ENCODE measurements around the gene KRT24.
"Not testable (repeated sequence)": the region's sequence is repeated elsewhere in the genome, so short reads cannot be mapped to it uniquely, and the experiment has no call there.

KRT24 gene

GRCh38 chr17:40703652-40704051 is at the start of gene KRT24:
TSS of gene KRT24 (minus strand) at chr17:40703752. CDS start at chr17:40703693, 59 bp downstream.
- TF ChIP-seq CTCF (IDR thresholded peaks at IDR 0.05; ENCODE audit: borderline replicate concordance, control extremely low read depth, extremely low read depth, insufficient read depth, missing control alignments) = no peak

GRCh38 chr17:40751065-40751464 is 47.5 kb upstream of the KRT24 start:
- no peak for DNase-seq (ENCODE audit: low spot score)
- TF ChIP-seq CTCF (IDR thresholded peaks at IDR 0.05; ENCODE audit: borderline replicate concordance, control extremely low read depth, extremely low read depth, insufficient read depth, missing control alignments) = no peak

More at GRCh38 chr17:40703652-40704051, at the start of gene KRT24:
- in situ Hi-C loops (cut with MboI; ENCODE audit: low sequenced_read_pairs, unreplicated experiment) = no loop called here
- DNase-seq (ENCODE audit: low spot score) = no peak

GRCh38 chr17:40750391-40750790 is 46.8 kb upstream of the KRT24 start:
- no peak for DNase-seq (ENCODE audit: low spot score)
- in situ Hi-C loops (cut with MboI; ENCODE audit: low sequenced_read_pairs, unreplicated experiment) = no loop called here
- TF ChIP-seq CTCF (IDR thresholded peaks at IDR 0.05; ENCODE audit: borderline replicate concordance, control extremely low read depth, extremely low read depth, insufficient read depth, missing control alignments) = no peak

More at GRCh38 chr17:40751065-40751464, 47.5 kb upstream of the KRT24 start:
- in situ Hi-C loops (cut with MboI; ENCODE audit: low sequenced_read_pairs, unreplicated experiment) = no loop called here

- DNase-seq (ENCODE audit: low spot score); in situ Hi-C loops (cut with MboI; ENCODE audit: low sequenced_read_pairs, unreplicated experiment): not testable (repeated sequence)
These were observed 45.1 kb upstream of the KRT24 start for GRCh38 chr17:40748666-40749065.

GRCh38 chr17:40738553-40738952 is 35.0 kb upstream of the KRT24 start:
- no peak for DNase-seq (ENCODE audit: low spot score)
- in situ Hi-C loops (cut with MboI; ENCODE audit: low sequenced_read_pairs, unreplicated experiment) = no loop called here
- TF ChIP-seq CTCF (IDR thresholded peaks at IDR 0.05; ENCODE audit: borderline replicate concordance, control extremely low read depth, extremely low read depth, insufficient read depth, missing control alignments) = no peak

- DNase-seq (ENCODE audit: low spot score) = no peak
- in situ Hi-C loops (cut with MboI; ENCODE audit: low sequenced_read_pairs, unreplicated experiment) = no loop called here
- TF ChIP-seq CTCF (IDR thresholded peaks at IDR 0.05; ENCODE audit: borderline replicate concordance, control extremely low read depth, extremely low read depth, insufficient read depth, missing control alignments) = no peak
These were observed 31.5 kb upstream of the KRT24 start for GRCh38 chr17:40735016-40735415.

- TF ChIP-seq CTCF (IDR thresholded peaks at IDR 0.05; ENCODE audit: borderline replicate concordance, control extremely low read depth, extremely low read depth, insufficient read depth, missing control alignments) = no peak
- DNase-seq (ENCODE audit: low spot score) = no peak
- in situ Hi-C loops (cut with MboI; ENCODE audit: low sequenced_read_pairs, unreplicated experiment) = no loop called here
These were observed 30.5 kb upstream of the KRT24 start for GRCh38 chr17:40734018-40734417.

Measured in GM13976 (cell line).